Measurements from ENCODE around the gene DRC7.

- TF ChIP-seq, protein P1, sequence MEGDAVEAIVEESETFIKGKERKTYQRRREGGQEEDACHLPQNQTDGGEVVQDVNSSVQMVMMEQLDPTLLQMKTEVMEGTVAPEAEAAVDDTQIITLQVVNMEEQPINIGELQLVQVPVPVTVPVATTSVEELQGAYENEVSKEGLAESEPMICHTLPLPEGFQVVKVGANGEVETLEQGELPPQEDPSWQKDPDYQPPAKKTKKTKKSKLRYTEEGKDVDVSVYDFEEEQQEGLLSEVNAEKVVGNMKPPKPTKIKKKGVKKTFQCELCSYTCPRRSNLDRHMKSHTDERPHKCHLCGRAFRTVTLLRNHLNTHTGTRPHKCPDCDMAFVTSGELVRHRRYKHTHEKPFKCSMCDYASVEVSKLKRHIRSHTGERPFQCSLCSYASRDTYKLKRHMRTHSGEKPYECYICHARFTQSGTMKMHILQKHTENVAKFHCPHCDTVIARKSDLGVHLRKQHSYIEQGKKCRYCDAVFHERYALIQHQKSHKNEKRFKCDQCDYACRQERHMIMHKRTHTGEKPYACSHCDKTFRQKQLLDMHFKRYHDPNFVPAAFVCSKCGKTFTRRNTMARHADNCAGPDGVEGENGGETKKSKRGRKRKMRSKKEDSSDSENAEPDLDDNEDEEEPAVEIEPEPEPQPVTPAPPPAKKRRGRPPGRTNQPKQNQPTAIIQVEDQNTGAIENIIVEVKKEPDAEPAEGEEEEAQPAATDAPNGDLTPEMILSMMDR (IDR thresholded peaks at IDR 0.05) = no peak
- TF ChIP-seq POLR2AphosphoS5 (IDR thresholded peaks at IDR 0.05) (no peak), POLR2A (IDR thresholded peaks at IDR 0.05) (no peak)
Observed at GRCh38 chr16:57656342-57656955, 38.2 kb upstream of the DRC7 start.
